ENCODE results near the gene STK33.
"Not testable (repeated sequence)": the region's sequence is repeated elsewhere in the genome, so short reads cannot be mapped to it uniquely, and the experiment has no call there.

The STK33 gene

DNA sequence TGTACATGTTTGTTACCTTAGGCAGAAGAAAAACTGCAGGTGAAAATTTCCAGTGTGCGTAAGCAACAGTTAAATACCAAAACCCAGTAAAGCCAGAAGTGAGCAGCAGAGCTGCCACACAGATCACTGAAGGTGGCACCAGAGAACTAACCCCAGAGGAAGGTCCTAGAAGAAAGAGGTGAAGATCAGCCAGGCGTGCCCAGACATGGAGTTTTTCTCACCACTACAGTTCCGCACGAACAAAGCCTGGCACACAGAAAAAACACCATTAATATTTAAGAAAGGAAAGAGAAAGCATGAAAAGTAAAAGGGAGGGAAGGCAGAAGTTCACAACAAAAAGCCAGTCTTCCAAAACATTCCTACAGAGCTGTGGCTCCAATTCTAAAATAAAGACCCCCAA, 60.7 kb downstream of the STK33 start:
- no peak for DNase-seq

- DNase-seq = no peak
Measured at GRCh38 chr11:8532475-8532874, 61.6 kb downstream of the STK33 start.

DNA sequence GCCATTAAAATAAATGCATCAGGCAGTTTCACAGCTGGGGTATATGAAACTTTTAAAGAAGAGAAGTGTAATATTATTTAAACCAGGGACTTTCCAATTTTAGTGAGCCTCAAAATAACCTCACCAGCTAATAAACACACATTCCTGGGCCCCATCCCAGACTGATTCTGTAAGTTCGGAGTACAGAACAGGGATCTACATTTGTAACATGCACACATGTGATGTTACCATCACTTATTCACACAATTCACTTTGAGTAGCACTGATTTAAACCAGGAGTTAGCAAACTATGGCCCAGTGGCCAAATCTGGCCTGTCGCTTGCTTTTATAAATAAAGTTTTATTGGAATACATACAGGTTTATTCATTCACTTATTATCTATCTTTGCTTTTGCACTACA, 62.0 kb downstream of the STK33 start:
- no peak for DNase-seq

GRCh38 chr11:8531312-8531711, 62.7 kb downstream of the STK33 start:
- no peak for DNase-seq

- DNase-seq = no peak
Measured at GRCh38 chr11:8527939-8528338, 66.1 kb downstream of the STK33 start.

DNA sequence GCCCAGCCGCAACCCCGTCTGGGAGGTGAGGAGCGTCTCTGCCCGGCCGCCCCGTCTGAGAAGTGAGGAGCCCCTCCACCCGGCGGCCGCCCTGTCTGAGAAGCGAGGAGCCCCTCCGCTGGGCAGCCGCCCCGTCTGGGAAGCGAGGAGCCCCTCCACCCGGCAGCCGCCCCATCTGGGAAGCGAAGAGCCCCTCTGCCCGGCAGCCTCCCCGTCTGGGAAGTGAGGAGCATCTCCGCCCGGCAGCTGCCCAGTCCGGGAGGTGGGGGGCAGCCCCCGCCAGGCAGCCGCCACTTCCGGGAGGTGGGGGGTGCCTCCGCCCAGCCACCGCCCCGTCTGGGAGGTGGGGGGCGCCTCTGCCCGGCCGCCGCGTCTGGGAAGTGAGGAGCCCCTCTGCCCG, 70.6 kb downstream of the STK33 start:
- DNase-seq = no peak

DNA sequence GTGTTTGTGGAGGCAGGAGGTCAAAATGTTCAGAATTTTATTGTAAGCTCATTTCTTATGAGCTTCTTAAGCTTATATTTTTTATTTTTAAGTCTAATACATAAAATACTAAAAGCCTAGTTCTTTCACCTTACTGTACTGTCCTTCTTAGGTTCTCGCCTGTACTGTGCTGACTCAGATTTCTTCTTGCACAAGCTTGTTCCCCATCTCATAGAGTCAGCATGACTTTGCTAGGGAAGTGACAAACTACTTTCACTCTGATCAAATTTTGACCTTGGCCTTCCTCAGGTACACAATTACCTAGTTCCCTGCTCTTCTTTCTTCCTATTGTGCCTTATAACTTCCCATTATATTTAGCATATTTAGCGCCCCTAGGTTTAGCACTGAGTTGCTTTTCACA, 81.5 kb downstream of the STK33 start:
- no peak for DNase-seq

DNA sequence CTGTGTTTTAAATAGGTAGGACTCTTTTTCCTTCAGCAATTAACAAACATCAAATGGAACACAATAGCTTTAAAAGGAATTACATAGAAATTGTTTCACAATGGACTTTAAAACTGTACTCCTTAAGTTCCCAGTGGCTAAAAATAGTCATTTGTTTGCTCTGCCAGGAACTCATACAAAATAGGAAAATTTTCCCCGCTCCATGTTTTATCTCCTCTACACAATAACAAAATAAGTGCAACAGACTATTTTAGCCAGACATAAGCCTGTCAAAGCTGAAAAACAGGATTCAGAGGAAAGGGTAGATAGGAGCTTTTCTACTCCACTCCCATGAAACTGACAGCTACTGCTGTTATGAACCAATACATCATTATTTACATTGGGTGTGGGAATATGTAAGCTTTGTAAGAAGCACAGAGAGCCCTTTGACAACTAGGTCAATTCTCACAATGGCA, 90.1 kb downstream of the STK33 start:
- DNase-seq = no peak

GRCh38 chr11:8501836-8502235, 92.2 kb downstream of the STK33 start:
- DNase-seq = no peak

GRCh38 chr11:8488395-8488794, 105.6 kb downstream of the STK33 start:
- DNase-seq = no peak

- DNase-seq = no peak
Measured at GRCh38 chr11:8487261-8487660, 106.8 kb downstream of the STK33 start.

DNA sequence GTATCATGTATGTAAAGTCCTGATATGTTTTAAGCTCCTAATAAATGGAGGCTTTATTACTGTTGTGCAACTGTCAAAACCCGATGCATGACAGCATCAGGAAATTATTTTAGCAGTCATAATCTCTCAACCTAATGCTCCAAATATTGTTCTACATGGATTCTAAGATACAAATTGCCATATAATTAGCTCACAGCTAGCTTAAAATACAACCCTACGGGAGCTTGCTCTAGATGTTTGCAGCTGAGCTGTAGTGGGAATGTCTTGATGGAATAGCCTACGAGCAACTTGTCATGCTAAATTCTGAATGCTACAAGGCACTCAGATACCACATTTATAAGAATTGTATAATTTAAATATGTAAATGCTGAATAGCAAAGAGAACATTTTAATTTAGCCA, 109.8 kb downstream of the STK33 start:
- DNase-seq = no peak

- DNase-seq = no peak
Measured at GRCh38 chr11:8480858-8481257, 113.2 kb downstream of the STK33 start.

DNA sequence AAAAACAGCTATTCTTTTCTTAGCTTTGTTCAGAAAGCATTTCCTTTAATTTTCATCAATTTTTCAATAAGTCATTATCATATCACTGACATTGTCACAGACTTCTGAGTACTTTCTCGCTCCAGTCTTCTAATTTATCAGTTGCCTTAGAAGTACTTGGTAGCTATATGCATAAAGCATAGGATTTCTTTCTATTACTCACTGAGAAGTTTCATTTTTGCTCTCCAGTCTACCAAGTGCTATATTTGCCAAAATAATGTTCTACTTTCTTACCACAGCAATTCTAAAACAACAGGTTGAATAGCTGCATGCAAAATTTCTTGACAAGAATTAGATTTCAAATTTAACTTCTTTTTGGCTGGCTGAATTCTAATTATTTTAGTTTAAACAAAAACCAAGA, 116.3 kb downstream of the STK33 start:
- no peak for DNase-seq

- no peak for DNase-seq
Measured at GRCh38 chr11:8477151-8477550, 116.9 kb downstream of the STK33 start.

GRCh38 chr11:8467806-8468205, 126.2 kb downstream of the STK33 start:
- not testable (repeated sequence) for DNase-seq

- not testable (repeated sequence) for DNase-seq
Measured at GRCh38 chr11:8467356-8467755, 126.7 kb downstream of the STK33 start.

- DNase-seq = not testable (repeated sequence)
Measured at GRCh38 chr11:8466884-8467283, 127.1 kb downstream of the STK33 start.

DNA sequence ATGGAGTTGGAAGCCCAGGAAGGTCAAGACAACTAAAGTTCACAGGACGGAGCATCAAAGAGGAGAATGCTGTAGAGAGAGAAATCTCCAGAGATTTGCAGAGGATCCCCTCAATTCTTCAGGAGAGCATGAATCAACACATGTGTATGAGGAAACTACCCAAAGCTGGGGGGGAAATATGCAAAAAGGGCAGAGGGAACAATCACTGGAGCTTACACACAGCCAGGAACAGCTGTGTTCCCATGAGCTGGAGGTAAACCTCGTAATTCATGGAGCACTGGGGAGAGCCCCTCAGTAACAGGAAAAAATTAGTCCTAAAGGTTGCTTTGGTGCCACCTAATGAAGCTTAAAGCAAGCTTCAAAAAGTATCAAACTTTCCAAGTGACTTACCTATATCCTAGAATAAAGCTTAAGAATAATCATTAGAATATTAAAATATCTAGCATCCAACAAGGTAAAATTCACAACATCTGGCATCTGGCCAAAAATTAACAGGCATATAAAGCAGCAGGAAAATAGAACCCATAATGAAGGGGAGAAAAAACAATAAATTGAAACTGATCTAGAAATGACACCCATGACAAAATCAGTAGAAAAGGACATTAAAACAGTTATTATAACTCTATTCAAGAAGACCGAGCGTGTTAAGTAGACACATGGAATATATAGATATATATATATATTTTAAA, 134.2 kb downstream of the STK33 start:
- DNase-seq = no peak

GRCh38 chr11:8442301-8442700, 151.7 kb downstream of the STK33 start:
- DNase-seq = no peak

- DNase-seq = no peak
Measured at GRCh38 chr11:8440649-8441048, 153.4 kb downstream of the STK33 start.

DNA sequence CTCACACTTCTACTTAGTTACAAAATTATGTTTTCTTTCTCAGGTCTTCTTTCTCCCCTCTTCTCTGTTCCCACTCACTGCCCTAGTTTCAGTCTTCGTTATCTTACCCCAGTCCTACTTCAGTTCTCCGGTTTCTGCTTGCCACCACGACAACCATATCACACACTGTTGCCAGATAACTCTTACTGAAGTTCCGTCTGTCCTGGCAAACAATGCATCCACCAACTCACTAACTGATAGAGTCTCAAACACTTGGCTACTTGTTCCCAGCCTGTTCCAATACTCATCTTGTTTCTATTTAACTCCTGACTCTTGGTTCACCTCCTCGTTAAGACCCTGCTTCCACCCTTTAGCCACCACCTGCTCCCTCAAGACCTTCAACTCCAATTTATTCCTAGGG, 164.5 kb downstream of the STK33 start:
- no peak for DNase-seq

GRCh38 chr11:8426076-8426475, 168.0 kb downstream of the STK33 start:
- no peak for DNase-seq

- DNase-seq = no peak
Measured at GRCh38 chr11:8415195-8415594, 178.8 kb downstream of the STK33 start.

GRCh38 chr11:8408151-8408941, 185.7 kb downstream of the STK33 start:
- no peak for DNase-seq
